ENCODE data around the gene RTKN. TPM values are rescaled to one million over a fixed set of nuclear protein-coding genes. Genes with fewer than 3 reads are reported as not detected.

The RTKN gene
- total and polyA plus RNA-seq, 9 of the 15 experiments (the other 6 are each of a cell fraction or from before 2014, with no cell fraction given), result 0.14 to 6.9 (median 3.6) TPM

DNA sequence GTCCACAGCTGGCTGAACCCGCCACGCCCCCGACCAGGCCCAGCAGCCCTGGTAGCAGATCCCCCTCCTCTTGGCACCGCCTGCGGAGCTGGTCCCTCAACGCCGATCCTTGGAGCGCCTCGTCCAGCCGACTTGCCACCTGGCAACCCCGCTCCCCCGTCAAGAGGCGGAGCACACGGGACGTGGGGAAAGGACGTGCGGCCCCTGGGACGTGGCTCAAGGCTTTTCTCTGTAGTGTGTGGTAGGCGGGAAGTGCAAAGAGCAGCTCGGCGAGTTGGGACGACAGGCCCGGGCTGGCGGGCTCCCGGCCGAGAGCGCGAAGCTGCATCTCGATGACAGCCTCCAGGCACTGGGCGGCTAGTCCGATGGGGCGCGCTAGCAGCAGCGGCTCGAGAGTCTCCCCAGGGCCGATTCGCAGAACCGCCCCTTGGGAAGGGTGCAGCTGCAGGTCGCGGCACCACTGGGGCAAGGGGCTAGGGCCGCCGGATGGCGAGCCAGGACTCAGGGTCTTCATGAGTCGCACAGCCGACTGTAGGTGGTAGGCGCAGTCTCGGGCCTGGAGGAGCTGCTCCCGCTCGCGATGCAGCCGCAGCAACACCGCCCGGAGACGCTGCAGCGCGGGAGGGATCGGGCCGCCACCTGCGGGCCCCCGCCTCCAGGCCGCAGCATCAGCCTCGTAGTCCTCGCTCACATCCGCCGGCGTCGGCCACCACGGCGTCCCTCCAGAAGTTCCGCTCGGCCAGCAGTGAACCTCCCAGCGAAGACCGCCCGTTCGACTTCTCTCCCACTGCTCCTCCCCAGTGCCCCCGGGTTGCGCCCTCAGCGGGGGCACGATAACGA lies 40.4 kb upstream of the RTKN start (continued):
- TF ChIP-seq, protein P1, sequence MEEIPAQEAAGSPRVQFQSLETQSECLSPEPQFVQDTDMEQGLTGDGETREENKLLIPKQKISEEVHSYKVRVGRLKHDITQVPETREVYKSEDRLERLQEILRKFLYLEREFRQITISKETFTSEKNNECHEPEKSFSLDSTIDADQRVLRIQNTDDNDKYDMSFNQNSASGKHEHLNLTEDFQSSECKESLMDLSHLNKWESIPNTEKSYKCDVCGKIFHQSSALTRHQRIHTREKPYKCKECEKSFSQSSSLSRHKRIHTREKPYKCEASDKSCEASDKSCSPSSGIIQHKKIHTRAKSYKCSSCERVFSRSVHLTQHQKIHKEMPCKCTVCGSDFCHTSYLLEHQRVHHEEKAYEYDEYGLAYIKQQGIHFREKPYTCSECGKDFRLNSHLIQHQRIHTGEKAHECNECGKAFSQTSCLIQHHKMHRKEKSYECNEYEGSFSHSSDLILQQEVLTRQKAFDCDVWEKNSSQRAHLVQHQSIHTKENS (CRISPR knock-in tag; IDR thresholded peaks at IDR 0.05), result no peak
- TF ChIP-seq PHF20 (IDR thresholded peaks at IDR 0.05; ENCODE audit: partially characterized antibody) (no peak), GTF2A2 (tag; IDR thresholded peaks at IDR 0.05) (no peak), ZNF121 (CRISPR knock-in tag; conservative IDR thresholded peaks at IDR 0.05) (no peak), ZNF354B (CRISPR knock-in tag; IDR thresholded peaks at IDR 0.05) (no peak), ZNF644 (tag; IDR thresholded peaks at IDR 0.05; ENCODE audit: low read depth) (no peak), ZSCAN29 (IDR thresholded peaks at IDR 0.05) (no peak), ZNF507 (tag; conservative IDR thresholded peaks at IDR 0.05) (no peak), ZNF274 (IDR thresholded peaks at IDR 0.05; ENCODE audit: borderline replicate concordance, low read depth, low read length) (no peak), POLR2G (IDR thresholded peaks at IDR 0.05; ENCODE audit: low read depth, low read length) (peak; percentile 80), TEAD1 (CRISPR knock-in tag; IDR thresholded peaks at IDR 0.05) (no peak), EZH2 (IDR thresholded peaks at IDR 0.05; ENCODE audit: borderline replicate concordance, low read depth, low read length) (no peak), KAT8 (IDR thresholded peaks at IDR 0.05; ENCODE audit: low read depth) (no peak), MED1 (CRISPR knock-in tag; IDR thresholded peaks at IDR 0.05; ENCODE audit: borderline replicate concordance) (no peak), NFIX (CRISPR knock-in tag; IDR thresholded peaks at IDR 0.05; ENCODE audit: low read depth) (no peak), SAP30 (IDR thresholded peaks at IDR 0.05; ENCODE audit: borderline replicate concordance, insufficient read depth, low read depth, low read length, poor library complexity, severe bottlenecking) (no peak), CREB1 (IDR thresholded peaks at IDR 0.05) (no peak), CREB1 (CRISPR knock-in tag; IDR thresholded peaks at IDR 0.05) (no peak; the same call in 1 of the 2 replicates), FOS (IDR thresholded peaks at IDR 0.05; ENCODE audit: extremely low read depth, insufficient read length) (no peak), NCOA1 (IDR thresholded peaks at IDR 0.05; ENCODE audit: low read depth) (no peak), CCAR2 (IDR thresholded peaks at IDR 0.05; ENCODE audit: low read depth, low read length) (no peak), STAT5A (IDR thresholded peaks at IDR 0.05; ENCODE audit: borderline replicate concordance, low read length) (no peak)
- TF ChIP-seq, protein P2, sequence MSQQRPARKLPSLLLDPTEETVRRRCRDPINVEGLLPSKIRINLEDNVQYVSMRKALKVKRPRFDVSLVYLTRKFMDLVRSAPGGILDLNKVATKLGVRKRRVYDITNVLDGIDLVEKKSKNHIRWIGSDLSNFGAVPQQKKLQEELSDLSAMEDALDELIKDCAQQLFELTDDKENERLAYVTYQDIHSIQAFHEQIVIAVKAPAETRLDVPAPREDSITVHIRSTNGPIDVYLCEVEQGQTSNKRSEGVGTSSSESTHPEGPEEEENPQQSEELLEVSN (IDR thresholded peaks at IDR 0.05; ENCODE audit: borderline replicate concordance in 1 of 2, extremely low read depth in 1 of 2, insufficient read depth in 1 of 2, insufficient read length in 1 of 2, low read depth in 1 of 2, low read length in 1 of 2, poor library complexity in 1 of 2, severe bottlenecking in 1 of 2), result peak; percentile 56 to 84
- TF ChIP-seq, protein P3, sequence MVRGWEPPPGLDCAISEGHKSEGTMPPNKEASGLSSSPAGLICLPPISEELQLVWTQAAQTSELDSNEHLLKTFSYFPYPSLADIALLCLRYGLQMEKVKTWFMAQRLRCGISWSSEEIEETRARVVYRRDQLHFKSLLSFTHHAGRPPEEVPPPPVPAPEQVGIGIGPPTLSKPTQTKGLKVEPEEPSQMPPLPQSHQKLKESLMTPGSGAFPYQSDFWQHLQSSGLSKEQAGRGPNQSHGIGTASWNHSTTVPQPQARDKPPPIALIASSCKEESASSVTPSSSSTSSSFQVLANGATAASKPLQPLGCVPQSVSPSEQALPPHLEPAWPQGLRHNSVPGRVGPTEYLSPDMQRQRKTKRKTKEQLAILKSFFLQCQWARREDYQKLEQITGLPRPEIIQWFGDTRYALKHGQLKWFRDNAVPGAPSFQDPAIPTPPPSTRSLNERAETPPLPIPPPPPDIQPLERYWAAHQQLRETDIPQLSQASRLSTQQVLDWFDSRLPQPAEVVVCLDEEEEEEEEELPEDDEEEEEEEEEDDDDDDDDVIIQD (CRISPR knock-in tag; IDR thresholded peaks at IDR 0.05), result no peak

All from K562 (cell line).